CD14-positive monocyte (primary cell): ENCODE measurements around the gene SPTBN4. TPM values are rescaled to one million over a fixed set of nuclear protein-coding genes. Genes with fewer than 3 reads are reported as not detected.

Source experiments
- DNase-seq, 3 donors: peaks; one replicate each; pipeline ENCODE4 v3.0.0-alpha.2; 2011 to 2022
- H2AFZ ChIP-seq: 2 replicates; pipeline ENCODE4 v1.6.0; 2012; ENCODE audit warnings: mild to moderate bottlenecking, low read depth, low read length, inconsistent platforms; ENCODE audit not compliant: insufficient read depth, poor library complexity, severe bottlenecking
- H3K27ac ChIP-seq, 2 donors: 1 replicate in 1 of 2; 2 replicates in 1 of 2; pipeline ENCODE4 v1.5.1; 2012 to 2013; ENCODE audit warnings: low read length in 2 of 2, control low read depth in 1 of 2, inconsistent platforms in 1 of 2, low read depth in 1 of 2, mild to moderate bottlenecking in 1 of 2
- H3K27me3 ChIP-seq, 2 donors: one replicate each; pipeline versions ENCODE4 v1.6.0 to v1.6.1; 2011 to 2013; ENCODE audit warnings: low read length in 2 of 2; ENCODE audit not compliant: control insufficient read depth in 2 of 2, insufficient read depth in 2 of 2
- H3K36me3 ChIP-seq, 2 donors: replicated peaks in 1 of 2; 1 replicate in 1 of 2; 2 replicates in 1 of 2; pipeline versions ENCODE4 v1.5.1 to v1.6.1; 2012 to 2013; ENCODE audit warnings: low read length in 2 of 2, control low read depth in 1 of 2, inconsistent platforms in 1 of 2, mild to moderate bottlenecking in 1 of 2; ENCODE audit not compliant: insufficient read depth in 2 of 2, control insufficient read depth in 1 of 2
- H3K4me1 ChIP-seq, 2 donors: 1 replicate in 1 of 2; 2 replicates in 1 of 2; pipeline versions ENCODE4 v1.5.1 to v1.6.1; 2012 to 2013; ENCODE audit warnings: low read length in 2 of 2, control low read depth in 1 of 2, inconsistent platforms in 1 of 2, mild to moderate bottlenecking in 1 of 2, moderate library complexity in 1 of 2; ENCODE audit not compliant: insufficient read depth in 2 of 2, control insufficient read depth in 1 of 2
- H3K4me2 ChIP-seq: replicated peaks from 2 replicates; pipeline ENCODE3; 2012; ENCODE audit warnings: low read length, moderate library complexity, mild to moderate bottlenecking; ENCODE audit not compliant: poor library complexity, severe bottlenecking; ENCODE audit errors: extremely low read depth
- H3K4me3 ChIP-seq, 3 experiments: fragments of 200-600 bp in 1 of 3; sonication (generic) in 1 of 3; replicated peaks in 1 of 3; 1 replicate in 2 of 3; 2 replicates in 1 of 3; pipeline ENCODE4 v1.5.1; 2011 to 2013; ENCODE audit warnings: low read length in 3 of 3, mild to moderate bottlenecking in 3 of 3, control low read depth in 2 of 3, low read depth in 2 of 3, inconsistent platforms in 1 of 3, moderate library complexity in 1 of 3
- H3K79me2 ChIP-seq: 2 replicates; pipeline ENCODE4 v1.6.0; 2012; ENCODE audit warnings: mild to moderate bottlenecking, control low read depth, inconsistent platforms, low read length, moderate library complexity; ENCODE audit not compliant: insufficient read depth
- H3K9ac ChIP-seq: 2 replicates; pipeline ENCODE4 v1.6.0; 2017; ENCODE audit warnings: low read length, mild to moderate bottlenecking; ENCODE audit not compliant: insufficient read depth, poor library complexity, severe bottlenecking
- H3K9me3 ChIP-seq, 2 donors: replicated peaks in 1 of 2; 1 replicate in 1 of 2; 2 replicates in 1 of 2; pipeline versions ENCODE4 v1.5.1 to v1.6.1; 2012 to 2013; ENCODE audit warnings: low read length in 2 of 2, control low read depth in 1 of 2; ENCODE audit not compliant: control insufficient read depth in 1 of 2, insufficient read depth in 1 of 2
- H4K20me1 ChIP-seq: 2 replicates; pipeline ENCODE4 v1.6.0; 2012; ENCODE audit warnings: mild to moderate bottlenecking, low read length, control low read depth, moderate library complexity; ENCODE audit not compliant: insufficient read depth
- H3K27ac Mint-ChIP-seq, 7 donors: one replicate each; pipeline ENCODE4 v1.8.0; 2020; ENCODE audit warnings: mild to moderate bottlenecking in 7 of 7, mixed read lengths in 7 of 7, moderate library complexity in 6 of 7, inconsistent platforms in 2 of 7
- H3K27me3 Mint-ChIP-seq, 3 donors: one replicate each; pipeline ENCODE4 v1.8.0; 2021 to 2022; ENCODE audit warnings: low read depth in 3 of 3, mild to moderate bottlenecking in 3 of 3, mixed read lengths in 3 of 3, moderate library complexity in 3 of 3, inconsistent platforms in 1 of 3
- H3K36me3 Mint-ChIP-seq, 2 donors: one replicate each; pipeline ENCODE4 v1.8.0; 2020; ENCODE audit warnings: mixed read lengths in 2 of 2, inconsistent platforms in 1 of 2, mild to moderate bottlenecking in 1 of 2
- H3K4me1 Mint-ChIP-seq: one replicate; pipeline ENCODE4 v1.8.0; 2020; ENCODE audit warnings: mild to moderate bottlenecking, mixed read lengths
- H3K4me3 Mint-ChIP-seq, 2 donors: one replicate each; pipeline ENCODE4 v1.8.0; 2020; ENCODE audit warnings: mild to moderate bottlenecking in 2 of 2, mixed read lengths in 2 of 2, moderate library complexity in 1 of 2
- H3K9me3 Mint-ChIP-seq, 7 donors: one replicate each; pipeline ENCODE4 v1.8.0; 2020 to 2022; ENCODE audit warnings: mixed read lengths in 7 of 7, mild to moderate bottlenecking in 6 of 7, moderate library complexity in 6 of 7, inconsistent platforms in 2 of 7
- WGBS: methylation state at CpG from one replicate; pipeline ENCODE4 v1.1.5; 2013; ENCODE audit warnings: missing lambda C conversion rate; ENCODE audit not compliant: insufficient coverage; 5-methylcytosine and 5-hydroxymethylcytosine counted together
- intact Hi-C, 2 donors: fragments of 100-400 bp; cut with micrococcal nuclease; formaldehyde crosslinking; loops; one replicate each; pipeline versions ENCODE4 v1.15.0 to v1.15.1; 2023
- polyA plus RNA-seq, 3 donors: library from polyadenylated mRNA; depleted of rRNA in 1 of 3; unstranded in 2 of 3; stranded (reverse) in 1 of 3; fragments of 300-500 nt in 2 of 3; fragments of >200 nt in 1 of 3; fragmentation: Illumina TruSeq in 2 of 3; gene quantifications; 1 replicate in 2 of 3; 2 replicates in 1 of 3; pipeline ENCODE4 v1.2.3, GENCODE V29; 2012 to 2021
- TF ChIP-seq, protein P1 (sequence below): fragments of 200-600 bp; IDR thresholded peaks from one replicate; pipeline ENCODE4 v1.8.0; 2022; ENCODE audit warnings: antibody characterized with exemption, mild to moderate bottlenecking

The SPTBN4 gene
- polyA plus RNA-seq, 3 donors: 0.07 TPM; not detected in 2

DNA sequence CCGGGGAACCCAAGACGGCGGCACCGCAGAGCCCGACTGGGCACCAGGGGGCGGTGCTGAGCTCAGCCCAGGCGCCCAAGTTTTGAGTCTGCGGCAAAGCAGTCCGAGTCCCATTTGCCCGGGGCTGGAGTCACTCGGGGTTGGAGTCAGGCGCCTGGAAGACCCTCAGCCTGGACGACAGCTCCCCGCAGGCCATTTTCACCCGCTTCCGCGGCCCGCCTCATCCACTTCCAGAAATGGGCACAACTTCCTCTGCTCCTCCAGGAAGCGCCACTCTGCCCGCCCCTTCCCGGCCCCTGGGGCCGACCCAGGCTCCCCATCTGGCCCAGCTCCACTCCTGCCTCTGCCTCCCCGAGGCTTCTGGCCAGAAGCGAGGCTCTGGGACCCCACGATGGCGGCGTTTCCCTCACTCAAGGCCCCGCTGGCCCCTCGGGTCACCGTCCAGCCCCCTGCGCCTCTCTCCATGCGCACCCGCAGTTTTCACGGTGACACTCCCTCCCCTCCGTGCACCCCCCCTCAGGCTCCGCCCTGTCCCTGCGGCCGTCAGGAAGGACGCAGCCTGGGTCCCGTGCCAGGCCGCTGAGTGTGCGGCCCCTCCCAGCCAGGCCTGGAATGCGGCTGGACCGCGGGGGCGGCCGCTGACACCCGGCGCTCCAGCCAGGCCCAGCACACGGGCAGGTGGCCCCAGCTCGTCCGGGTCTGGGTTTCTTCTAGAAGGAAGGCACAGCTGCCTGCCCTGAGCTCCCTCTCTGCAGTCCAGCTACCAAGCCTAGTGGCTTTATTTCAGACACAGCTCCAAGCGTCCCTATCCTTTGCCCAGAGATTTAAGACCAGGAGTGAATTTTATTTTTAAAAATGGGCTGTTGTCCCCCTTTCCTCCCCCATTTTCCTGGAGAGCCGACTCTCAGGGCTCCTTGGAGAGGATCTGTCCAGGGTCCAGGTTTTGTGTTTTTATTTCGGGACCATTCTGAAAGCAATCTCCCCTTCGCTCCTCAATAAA lies 45.7 kb upstream of the SPTBN4 start:
- no peaks in the 10 kb centered on the region for H3K27me3 ChIP-seq
- H3K4me3 ChIP-seq: peak overlapping the region; percentile 58 to 90 (median 90)
- Mint-ChIP-seq H3K4me1 (peaks cover 44% of the 10 kb centered on the region), H3K27me3 (peaks cover 1 to 6% (median 1%) of the 10 kb centered on the region in 3 donors), H3K9me3 (no peaks in the 10 kb centered on the region), H3K36me3 (peaks cover 14 to 15% of the 10 kb centered on the region in 2 donors), H3K27ac (peak overlapping the region; percentile 89 to 95 (median 93)), H3K4me3 (peak overlapping the region; percentile 87 to 91)
- peaks cover 22% of the 10 kb centered on the region for H4K20me1 ChIP-seq
- peaks cover 12 to 13% of the 10 kb centered on the region in 2 donors for H3K36me3 ChIP-seq
- H3K9ac ChIP-seq: peak overlapping the region; percentile 85
- H3K27ac ChIP-seq: peak overlapping the region; percentile 88 to 90
- peak overlapping the region; percentile 71 for H3K4me2 ChIP-seq
- peak; percentile 80 to 89 (median 86) for DNase-seq
- TF ChIP-seq, protein P1, sequence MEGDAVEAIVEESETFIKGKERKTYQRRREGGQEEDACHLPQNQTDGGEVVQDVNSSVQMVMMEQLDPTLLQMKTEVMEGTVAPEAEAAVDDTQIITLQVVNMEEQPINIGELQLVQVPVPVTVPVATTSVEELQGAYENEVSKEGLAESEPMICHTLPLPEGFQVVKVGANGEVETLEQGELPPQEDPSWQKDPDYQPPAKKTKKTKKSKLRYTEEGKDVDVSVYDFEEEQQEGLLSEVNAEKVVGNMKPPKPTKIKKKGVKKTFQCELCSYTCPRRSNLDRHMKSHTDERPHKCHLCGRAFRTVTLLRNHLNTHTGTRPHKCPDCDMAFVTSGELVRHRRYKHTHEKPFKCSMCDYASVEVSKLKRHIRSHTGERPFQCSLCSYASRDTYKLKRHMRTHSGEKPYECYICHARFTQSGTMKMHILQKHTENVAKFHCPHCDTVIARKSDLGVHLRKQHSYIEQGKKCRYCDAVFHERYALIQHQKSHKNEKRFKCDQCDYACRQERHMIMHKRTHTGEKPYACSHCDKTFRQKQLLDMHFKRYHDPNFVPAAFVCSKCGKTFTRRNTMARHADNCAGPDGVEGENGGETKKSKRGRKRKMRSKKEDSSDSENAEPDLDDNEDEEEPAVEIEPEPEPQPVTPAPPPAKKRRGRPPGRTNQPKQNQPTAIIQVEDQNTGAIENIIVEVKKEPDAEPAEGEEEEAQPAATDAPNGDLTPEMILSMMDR: peak; percentile 94
- peaks cover 37% of the 10 kb centered on the region for H3K79me2 ChIP-seq
- H2AFZ ChIP-seq: peak overlapping the region; percentile 68
- peaks cover 33 to 50% of the 10 kb centered on the region in 2 donors for H3K4me1 ChIP-seq
- no peaks in the 10 kb centered on the region for H3K9me3 ChIP-seq
- 2% methylated on average over 53 of the region's 56 CpGs for WGBS
- intact Hi-C loops: loop anchor here (1.0 to 10.0 kb wide), 3 partner anchors 23 to 116 kb away; partner anchors contain the start of genes BLVRB (in 1 of the 2) and SERTAD3 (in 1 of the 2)

DNA sequence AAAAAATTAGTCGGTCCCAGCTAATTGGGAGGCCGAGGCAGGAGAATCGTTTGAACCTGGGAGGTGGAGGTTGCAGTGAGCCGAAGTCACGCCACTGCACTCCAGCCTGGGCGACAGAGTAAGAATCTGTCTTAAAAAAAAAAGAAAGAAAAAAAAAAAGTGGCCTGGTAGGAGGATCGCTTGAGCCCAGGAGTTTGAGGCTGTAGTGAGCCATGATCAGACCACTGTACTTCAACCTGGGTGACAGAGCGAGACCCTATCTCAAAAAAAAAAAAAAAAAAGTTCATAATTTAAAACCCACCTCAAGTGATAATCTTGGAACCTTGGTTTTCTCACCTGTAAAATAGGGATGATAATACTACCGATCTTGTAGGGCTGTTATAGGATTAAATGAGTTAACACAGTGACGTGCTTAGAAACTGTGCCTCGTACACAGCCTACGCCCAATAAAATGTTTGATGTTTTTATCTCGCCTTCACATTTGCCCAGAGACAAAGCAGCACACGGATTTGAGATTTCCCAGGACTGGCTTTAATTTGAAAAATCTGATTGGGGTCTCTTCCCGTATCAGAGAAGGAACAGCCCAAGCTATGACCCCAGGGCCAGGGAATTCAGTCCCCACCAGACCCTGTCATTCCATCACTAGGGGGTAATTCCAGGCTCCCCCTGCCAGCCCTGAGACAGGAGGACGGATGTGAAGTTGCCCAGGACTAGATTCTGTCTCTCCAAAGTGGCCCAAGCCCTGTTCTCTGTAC lies 44.6 kb upstream of the SPTBN4 start:
- Histone ChIP-seq H3K27me3 (no peaks in the 10 kb centered on the region), H3K4me2 (no peak overlapping the region), H3K36me3 (peaks cover 12 to 13% of the 10 kb centered on the region in 2 donors), H3K9ac (no peak overlapping the region), H4K20me1 (peaks cover 22% of the 10 kb centered on the region), H2AFZ (no peak overlapping the region), H3K27ac (peak overlapping the region in 1 of 2 donors; percentile 88), H3K4me1 (peaks cover 27 to 44% of the 10 kb centered on the region in 2 donors), H3K79me2 (peaks cover 37% of the 10 kb centered on the region), H3K4me3 (no peak overlapping the region), H3K9me3 (no peaks in the 10 kb centered on the region)
- intact Hi-C loops: loop anchor here in 1 of 2 donors (2.0 to 10.0 kb wide), 2 partner anchors 43 to 117 kb away; partner anchors contain the start of gene BLVRB
- Mint-ChIP-seq H3K27me3 (peaks cover 0 to 4% (median 1%) of the 10 kb centered on the region in 3 donors), H3K4me3 (no peak overlapping the region), H3K27ac (peak overlapping the region in 5 of 7 donors; percentile 35 to 95 (median 83)), H3K4me1 (peaks cover 37% of the 10 kb centered on the region), H3K9me3 (no peaks in the 10 kb centered on the region), H3K36me3 (peaks cover 14 to 15% of the 10 kb centered on the region in 2 donors)
- TF ChIP-seq, protein P1: no peak
- WGBS: 92% methylated on average over 7 of the region's 16 CpGs
- DNase-seq: no peak
